IPS DF 4.7 (cell line): ENCODE results near the gene UST.

Experiments
- DNase-seq: peaks from one replicate; pipeline ENCODE4 v3.0.0-alpha.2; 2013; ENCODE audit warnings: low spot score; ENCODE audit errors: extremely low read depth

Gene UST

DNA sequence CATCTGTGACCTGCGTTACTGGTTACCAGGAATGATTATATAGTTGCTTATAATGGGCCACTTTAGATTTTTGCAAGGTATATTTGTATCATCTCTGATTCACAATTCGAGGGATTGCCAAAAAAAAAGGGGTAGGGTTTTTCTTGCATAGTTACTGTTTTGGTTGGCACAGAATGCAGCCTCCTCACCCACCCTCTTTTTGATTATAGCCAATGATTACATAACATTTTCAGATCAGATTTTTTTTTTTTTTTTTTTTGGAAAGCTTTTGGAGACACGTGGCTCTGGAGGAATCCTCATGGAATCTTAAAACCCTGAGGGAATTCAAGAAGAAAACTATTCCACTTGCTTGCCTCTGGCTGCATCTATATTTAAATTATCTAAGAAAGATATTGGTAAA lies 53.7 kb downstream of the UST start:
- DNase-seq = no peak

DNA sequence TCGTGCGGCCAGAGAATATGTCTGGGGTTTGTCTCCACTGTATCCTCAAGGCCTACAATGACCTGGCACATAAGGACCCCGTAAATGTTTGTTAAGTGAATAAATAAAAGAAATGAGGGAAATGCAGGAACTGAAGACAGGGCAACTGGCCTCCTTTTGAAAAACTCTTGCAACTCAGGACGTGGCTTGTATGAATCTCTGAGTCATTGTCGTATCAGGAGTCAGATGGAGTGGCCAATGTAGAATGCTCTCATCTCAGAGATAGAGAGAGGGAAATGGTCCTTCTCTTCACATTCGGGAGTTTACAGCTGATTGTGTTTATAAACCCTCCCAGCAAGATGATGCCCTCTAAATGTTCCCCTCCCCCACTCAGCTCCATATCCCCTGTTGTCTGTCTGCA lies 57.1 kb downstream of the UST start:
- no peak for DNase-seq

DNA sequence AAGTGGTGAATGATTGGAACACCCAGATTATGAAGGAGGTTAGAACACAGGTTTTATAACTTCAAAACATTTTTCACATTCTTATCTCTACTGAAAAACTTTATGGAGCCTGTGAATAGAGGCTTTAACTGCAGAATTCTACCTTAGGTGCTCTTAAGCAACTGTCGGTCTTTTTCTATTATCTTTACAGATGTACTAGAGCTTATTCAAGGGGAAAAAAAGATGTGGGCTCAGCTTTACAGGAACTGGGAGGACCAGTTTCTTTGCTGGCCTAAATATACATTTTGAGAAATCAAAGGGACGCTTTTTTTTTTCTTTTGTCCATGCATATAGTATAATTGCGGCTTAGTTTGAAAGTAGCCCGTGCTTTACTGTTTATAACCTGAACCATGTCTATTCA lies 58.9 kb downstream of the UST start:
- no peak for DNase-seq

DNA sequence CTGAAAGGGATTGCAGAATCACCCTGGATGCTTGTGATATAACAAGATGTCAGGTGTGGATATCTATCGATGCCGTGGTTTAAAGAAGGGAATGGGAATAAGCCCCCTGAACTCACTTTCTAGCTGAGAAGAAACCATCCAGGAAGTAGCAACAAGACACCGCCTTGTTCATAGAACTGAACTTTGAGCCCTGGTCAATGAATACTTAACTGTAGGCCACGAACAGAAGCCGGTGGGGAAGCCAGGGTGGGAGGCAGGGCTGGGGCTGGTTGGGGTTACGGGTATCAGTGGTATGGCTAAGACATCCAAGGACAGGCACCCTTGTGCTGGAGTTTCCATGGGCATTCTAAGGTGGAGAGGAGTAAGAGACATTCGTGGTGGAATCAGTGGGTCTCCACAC lies 61.0 kb downstream of the UST start:
- no peak for DNase-seq

DNA sequence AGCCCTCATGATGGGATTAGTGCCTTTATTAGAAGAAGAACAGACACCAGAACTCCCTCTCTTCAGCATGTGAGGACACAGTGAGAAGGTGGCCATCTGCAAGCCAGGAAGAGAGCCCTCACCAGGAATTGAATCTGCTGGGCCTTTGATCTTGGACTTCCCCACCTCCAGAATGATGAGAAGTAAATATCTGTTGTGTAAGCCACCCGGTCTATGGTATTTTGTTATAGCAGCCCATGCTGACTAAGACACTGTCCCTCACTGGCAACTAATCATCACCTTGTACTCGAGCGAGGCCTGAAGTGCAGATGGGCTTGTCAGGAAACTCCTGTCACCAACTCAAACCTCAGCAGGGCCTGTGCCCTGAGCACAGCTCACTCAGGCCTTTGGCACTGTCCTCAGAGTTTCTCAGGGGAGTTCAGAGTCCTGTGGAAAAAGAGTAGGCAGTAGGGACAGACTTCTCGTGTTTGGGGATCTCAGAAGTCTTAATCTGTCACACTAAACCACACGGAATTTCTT lies 62.0 kb downstream of the UST start:
- DNase-seq = no peak

DNA sequence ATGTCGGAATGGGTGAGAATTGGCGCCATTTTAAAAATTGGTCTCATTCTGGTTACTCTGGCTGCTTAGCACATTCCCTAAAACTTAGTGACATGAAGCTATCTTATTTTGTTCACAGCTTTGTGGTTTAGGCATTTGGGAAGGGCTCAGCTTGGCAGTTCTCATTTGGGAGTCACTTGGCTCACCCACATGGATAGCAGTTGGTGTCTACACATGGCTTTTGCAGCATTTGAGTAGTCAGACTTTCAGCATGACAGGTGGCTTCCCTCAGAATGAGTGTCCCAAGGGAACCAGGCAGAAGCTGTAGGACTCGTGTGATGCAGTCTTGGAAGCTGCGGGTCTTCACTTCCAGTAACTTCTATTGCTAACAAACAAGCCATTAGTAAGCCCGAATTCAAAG lies 64.6 kb downstream of the UST start:
- no peak for DNase-seq

DNA sequence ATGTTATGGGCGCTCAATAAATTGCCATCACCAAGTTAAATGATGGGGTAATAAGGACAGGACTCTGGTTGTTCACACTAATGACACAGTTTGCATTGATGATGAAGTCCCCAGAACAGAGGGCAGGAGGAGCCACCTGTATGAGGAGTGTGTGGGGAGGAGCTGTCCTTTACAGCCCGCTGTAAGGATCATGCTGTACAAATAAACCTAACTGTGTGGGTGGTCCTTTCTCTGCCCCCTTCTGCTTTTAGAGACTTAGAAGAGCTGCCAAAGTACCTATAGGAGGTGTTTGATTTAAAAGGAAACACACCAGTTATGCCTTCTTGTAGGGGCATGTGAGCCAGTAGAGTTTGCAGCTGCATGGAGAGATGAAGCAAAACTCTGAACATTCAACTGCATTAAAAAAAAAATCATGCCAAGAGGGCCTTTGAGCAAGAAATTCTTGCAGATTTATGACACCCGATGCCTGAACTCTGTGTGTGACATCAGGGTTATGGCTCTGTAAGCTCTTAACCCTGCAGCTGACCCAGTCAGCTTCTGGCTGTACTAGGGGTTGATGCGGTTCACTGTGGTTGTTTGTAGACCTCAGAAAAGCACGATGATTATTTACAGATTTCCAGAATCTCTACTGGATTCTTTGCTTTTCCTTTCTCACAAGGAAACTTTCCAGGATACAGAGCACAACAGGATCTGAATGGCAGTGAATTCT lies 67.4 kb downstream of the UST start:
- no peak for DNase-seq

DNA sequence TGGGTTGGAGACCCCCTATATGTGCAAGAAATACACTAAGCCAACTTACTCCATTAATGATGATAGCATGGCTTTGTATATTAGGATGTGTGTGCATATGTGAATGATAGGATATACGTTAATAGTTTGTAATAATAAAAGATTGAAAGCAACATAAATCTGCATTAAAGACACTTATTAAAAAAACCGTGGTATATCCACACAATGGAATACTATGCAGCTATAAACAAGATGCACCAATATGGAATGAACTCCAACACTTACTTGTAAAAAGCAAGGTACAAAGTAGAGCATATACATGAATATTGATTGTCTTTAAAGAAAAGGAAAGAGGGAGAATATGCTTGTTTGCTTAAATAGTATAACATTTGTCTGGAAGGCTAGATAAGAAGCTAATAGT lies 68.0 kb downstream of the UST start:
- DNase-seq = no peak

DNA sequence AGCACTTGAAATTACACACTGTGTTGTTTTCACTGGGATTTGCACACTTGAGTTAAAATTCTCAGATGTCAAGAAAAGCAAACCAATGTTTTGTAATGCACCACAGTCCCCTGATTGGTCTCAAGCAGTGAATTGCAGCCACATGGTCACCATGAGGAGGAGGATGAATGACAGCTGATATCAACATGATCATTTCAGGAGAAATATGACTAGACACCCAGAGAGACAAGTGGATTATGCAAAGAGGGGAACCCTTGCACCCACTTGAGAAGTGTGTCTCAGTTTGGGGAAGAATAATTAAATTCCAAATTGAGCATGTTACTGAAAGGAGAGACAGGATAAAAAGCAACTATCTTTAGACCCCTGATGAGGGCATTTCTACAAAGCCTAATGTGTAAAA lies 69.3 kb downstream of the UST start:
- DNase-seq = no peak

DNA sequence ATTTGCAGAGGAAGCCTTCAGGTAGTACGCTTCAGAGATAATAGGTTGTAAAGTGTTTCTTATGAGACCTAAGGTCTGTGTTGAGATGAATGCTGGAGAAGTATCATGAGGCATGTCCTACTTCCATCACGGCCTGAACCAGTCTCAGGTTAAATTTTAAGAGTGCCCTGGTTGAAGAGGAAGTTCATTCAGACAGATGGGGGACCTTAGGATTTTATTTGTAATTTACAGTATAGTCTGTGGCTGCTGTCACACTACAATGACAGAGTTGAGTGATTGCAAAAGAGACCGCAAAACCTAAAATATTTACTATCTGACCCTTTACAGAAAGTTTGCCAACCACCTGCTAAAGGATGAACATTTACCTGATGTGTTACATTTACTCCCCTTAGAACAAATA lies 70.9 kb downstream of the UST start:
- no peak for DNase-seq

DNA sequence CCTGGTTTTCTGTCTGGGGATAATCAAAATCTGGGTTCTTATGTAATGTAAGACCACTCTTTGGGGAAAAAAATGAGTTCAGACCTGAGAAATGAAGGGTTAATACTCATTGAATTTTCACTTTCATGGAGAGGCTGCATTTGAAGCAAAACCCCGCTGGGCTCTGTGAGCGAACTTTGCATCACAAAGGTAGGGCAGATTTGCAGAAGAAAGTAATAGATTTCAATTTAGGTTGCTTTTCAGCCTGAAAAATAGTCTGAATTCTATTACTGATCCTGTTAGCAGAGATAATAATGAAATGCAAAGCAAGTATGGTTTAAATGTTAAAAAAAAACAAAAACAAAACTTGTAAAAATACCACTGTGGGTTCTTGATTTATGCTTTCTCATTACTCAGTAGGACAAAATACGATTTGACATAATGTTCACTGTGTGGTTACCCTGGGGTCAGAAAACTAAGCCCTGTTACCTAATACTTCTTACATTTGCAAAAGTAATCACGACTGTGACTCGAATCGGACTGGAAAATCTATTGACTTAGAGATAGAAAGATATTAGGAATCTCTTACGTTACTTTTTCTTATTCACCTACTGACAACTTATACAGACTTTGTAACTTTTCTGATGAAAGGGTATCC lies 72.2 kb downstream of the UST start:
- DNase-seq = peak; percentile 68

DNA sequence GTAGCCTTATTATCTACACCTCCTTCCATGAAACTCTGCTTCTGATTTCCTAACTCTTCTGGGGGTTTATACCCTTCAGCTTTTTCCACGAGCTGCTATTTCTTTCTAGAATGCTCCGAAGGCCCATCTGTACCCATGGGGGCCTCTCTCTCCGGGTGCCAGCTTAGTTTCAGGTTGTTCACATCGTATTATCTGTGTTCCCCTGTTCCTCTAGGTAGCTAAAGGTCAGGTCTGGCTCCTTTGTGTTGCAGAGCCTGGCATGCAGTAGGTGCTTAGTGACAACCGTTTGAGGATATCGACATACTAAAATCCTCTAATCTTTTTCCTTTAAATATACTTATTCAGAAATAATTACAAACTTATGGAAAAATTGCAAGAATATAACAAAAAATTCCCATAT lies 73.0 kb downstream of the UST start:
- DNase-seq = no peak

DNA sequence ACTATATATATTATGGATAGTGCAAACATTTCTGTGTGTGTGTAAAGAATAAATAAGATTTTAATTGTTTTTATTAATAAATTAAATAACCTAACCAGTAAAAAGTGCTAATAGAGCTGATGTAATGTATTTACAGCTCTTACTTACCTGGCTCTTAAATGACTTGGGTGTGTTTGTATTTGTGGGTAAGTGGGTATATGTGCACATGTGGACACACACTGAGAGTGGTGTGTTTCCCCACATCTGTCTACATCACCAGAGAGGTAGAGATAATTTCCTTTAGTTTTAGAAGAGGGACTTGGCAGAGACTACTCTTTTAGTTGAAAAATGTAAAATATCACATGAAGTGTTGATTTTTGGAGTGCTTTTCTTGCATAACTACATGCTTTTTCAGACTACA lies 76.0 kb downstream of the UST start:
- no peak for DNase-seq

DNA sequence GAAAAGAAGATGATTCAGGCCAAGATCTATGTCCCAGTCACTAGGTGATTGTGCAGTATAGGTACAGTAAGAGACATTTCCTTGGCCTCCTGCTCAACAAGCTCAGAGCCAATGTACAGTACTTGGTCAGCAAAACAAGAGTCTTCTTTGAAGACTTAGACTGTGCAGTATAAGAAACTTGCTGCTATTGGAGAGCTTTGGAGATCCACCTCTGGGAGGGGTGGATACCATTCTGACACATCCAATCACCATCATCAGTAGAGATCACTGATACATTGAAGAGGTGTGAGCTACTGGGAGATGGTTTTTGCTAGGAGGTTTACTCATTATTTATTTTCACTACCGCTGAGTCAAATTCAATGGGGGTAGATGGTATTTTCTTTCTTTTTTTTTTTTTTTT lies 77.5 kb downstream of the UST start:
- no peak for DNase-seq

DNA sequence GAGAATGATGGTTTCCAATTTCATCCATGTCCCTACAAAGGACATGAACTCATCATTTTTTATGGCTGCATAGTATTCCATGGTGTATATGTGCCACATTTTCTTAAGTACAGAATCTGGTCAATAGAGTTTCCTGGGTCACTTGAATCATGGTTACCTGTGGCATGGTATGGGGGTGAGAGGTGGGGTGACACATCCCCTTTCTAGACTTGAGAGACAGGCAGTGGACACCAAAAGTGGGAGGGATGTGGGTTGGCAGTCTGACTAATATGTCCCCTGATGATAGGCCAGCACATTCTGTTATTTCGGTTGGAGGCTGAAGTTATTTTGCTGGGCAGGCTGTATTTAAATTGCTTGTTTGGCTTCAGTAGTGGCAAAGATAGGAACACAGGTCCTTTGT lies 78.1 kb downstream of the UST start:
- no peak for DNase-seq

DNA sequence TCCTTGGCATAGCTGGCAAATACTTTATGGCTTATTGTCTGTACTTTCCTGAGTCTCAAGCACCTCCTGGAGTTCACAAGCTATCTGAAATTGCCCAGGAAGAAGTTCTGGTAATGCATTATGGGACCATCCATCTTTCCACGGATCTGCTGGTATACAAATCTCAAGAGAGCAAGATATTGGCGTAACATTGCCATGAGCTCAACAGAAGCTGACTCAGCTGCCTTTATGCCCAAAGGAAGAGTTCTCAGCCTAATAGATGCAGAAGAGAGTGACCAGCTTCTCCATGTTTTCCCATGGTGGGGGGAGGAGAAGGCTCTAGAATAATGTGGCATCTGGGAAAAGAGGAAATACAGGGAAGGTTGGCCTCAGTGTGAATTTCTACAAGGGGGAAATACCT lies 78.7 kb downstream of the UST start:
- no peak for DNase-seq

DNA sequence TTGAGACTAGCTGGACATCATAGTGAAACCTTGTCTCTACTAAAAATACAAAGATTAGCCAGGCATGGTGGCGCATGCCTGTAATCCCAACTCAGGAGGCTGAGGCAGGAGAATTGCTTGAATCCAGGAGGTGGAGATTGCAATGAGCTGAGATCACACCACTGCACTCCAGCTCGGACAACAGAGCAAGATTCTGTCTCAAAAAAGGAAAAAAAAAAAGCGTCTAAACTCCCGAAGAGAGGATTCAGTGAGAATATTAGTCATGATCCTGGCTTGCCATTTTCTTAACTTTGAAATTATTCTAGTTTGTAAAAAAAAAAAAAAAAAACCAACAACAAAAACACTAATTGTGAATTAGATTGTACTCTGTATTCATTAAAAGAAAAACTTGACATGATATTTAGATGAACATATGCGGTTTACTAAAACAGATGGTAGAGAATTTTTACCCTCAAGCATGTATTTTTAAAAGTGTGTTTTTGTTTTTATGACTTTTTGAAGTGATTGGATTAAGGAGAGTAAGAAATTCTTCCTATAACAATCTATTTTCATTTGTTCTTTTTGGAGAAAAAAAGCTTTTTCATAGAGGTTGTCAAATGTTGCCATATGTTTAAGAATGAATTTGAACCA lies 80.7 kb downstream of the UST start:
- no peak for DNase-seq

DNA sequence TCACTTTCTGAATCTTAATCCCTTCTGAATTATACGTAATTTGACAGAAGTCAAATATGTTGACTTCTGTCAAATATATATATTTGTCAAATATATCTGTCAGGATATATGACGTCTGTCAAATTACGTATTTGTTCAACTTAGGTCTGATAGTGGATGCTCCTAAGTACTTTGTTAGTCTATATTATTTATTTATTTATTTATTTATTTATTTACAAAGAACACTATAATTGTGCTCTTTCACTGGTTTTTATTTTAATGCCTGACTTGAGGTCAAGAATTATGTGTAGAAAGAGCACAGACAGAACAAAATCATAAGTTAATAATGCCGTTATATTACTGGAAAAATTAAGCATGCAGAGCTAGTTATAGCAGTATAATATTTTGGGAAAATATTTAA lies 81.2 kb downstream of the UST start:
- no peak for DNase-seq

DNA sequence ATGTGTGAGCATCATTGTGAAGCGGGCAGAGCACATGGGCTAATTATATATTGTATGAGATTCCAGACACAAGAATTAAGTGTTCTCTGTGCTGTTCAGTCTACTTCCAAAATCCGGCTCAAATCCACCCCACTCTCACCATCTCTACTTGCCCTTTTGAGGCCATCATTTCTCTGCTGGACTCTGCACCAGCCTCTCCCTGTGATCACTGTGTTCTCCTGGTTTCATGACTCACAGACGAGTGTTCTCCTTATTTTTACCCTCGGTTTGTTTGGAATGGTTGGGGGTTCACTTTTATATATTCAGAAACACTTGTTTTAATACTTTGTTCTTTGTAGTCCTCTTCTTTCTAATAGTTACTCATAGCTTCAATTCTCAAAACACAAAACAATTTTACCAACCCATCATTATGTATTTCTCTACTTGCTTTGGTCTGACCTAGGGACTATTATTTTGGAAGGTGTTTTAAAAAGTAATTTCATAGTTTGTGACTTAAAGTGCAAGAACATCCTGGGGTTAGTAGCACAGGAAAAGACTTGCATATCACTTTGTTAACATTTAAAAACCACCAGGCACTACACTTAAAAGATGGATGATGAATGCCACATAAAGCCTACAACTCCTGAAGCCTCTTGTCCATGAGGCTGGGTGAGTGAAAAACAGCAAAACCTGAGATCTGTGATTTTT lies 82.7 kb downstream of the UST start:
- DNase-seq = no peak

DNA sequence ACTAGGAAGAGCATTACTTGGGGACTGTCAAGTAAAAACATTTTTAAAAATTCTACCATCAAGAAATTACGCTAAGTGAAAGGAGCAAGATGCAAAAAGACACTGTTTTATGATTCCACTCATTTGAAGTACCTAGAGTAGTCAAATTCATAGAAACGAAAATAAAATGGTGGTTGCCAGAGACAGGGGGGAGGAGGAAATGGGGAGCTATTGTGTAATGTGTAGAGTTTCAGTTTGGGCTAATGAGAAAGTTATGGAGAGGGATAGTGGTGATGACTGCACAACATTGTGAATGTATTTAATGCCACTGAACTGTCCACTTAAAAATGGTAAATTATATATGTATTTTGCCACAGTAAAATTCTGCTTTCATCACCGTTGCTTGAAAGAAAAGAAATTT lies 83.8 kb downstream of the UST start:
- DNase-seq = no peak

DNA sequence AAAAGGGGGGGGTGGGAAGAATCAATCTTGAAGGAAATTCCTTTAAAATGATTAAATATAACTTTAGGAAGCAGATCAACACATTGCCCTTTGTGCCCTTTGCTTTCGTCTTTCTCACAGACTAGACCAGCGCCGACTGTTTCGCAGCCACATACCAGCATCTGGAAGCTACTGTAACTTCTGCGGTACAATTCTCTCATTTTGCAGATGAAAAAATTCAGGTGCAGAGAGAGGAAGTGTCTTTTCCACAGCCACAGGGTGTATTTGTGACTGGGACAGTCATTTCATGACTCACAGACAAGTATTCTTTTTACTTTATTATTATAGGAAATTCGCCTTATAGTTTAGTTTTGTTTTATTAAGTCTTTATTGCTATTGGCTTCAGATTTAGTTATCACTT lies 84.2 kb downstream of the UST start:
- no peak for DNase-seq

DNA sequence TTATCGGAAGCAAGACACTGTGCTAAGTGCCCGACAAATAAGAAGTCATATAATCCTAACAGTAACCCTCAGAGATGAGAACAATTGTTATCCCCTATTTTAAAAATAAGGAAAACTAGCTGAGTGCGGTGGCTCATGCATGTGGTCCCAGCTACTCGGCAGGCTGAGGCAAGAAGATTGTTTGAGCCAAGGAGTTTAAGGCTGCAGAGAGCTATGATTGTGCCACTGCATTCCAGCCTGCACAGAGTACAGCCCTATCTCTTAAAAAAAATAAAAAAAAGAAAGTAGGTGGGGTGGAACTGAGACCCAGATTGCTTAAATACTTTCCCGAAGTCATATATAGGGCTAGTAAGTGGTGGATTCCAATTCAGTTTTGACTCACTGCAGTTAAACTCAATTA lies 84.7 kb downstream of the UST start:
- no peak for DNase-seq
